Activated B cell treated with CpG ODN at 0.5 μM for 24 hours (primary cell): ENCODE measurements around the gene TPCN1. TPM values are rescaled to one million over a fixed set of nuclear protein-coding genes. Genes with fewer than 3 reads are reported as not detected.
A peak's percentile ranks its signal among the peaks of the same experiment; 100 is the strongest.

Experiments
- ATAC-seq: fragments of 200-7000 bp; cut with Tn5 transposase; one replicate; pipeline ENCODE4 v1.10.0; 2021; ENCODE audit warnings: low read depth, mild to moderate bottlenecking, moderate library complexity
- CTCF ChIA-PET: fragments of 350-600 bp; sonication (Branson Sonifier 250); formaldehyde crosslinking; loops from one replicate; lab custom pipeline; 2021; ENCODE audit warnings: antibody characterized with exemption; lab: Charles Lee
- POLR2A ChIA-PET: fragments of 350-600 bp; sonication (Branson Sonifier 250); formaldehyde crosslinking; loops from one replicate; lab custom pipeline; 2021; ENCODE audit warnings: antibody characterized with exemption; lab: Charles Lee
- DNase-seq: peaks from one replicate; pipeline ENCODE4 v3.0.0; 2022
- H3K27ac Mint-ChIP-seq: one replicate; pipeline ENCODE4 v1.8.0; 2020; ENCODE audit warnings: mixed read lengths
- H3K27me3 Mint-ChIP-seq: one replicate; pipeline ENCODE4 v1.8.0; 2021; ENCODE audit warnings: mixed read lengths
- H3K36me3 Mint-ChIP-seq: one replicate; pipeline ENCODE4 v1.8.0; 2021; ENCODE audit warnings: low read depth, mixed read lengths
- H3K4me1 Mint-ChIP-seq: one replicate; pipeline ENCODE4 v1.8.0; 2021; ENCODE audit warnings: mixed read lengths
- H3K4me3 Mint-ChIP-seq: one replicate; pipeline ENCODE4 v1.8.0; 2020; ENCODE audit warnings: mild to moderate bottlenecking, mixed read lengths
- H3K9me3 Mint-ChIP-seq: one replicate; pipeline ENCODE4 v1.8.0; 2020; ENCODE audit warnings: mixed read lengths
- CTCF ChIP-seq: fragments of 200-600 bp; IDR thresholded peaks from one replicate; pipeline ENCODE4 v1.8.0; 2022; ENCODE audit warnings: antibody characterized with exemption, mild to moderate bottlenecking
- intact Hi-C: fragments of 100-400 bp; cut with micrococcal nuclease; formaldehyde crosslinking; loops from one replicate; pipeline ENCODE4 v1.15.1; 2024
- total RNA-seq: library from RNA; stranded (reverse); gene quantifications from 2 replicates; pipeline ENCODE4 v1.2.3, GENCODE V29; 2022

Gene TPCN1
- total RNA-seq, 1 donor from 2014 or later = 126 TPM

- no peaks in the 10 kb centered on the region for H3K27me3 Mint-ChIP-seq
- CTCF ChIA-PET = interaction anchor here (0.6 to 3.0 kb wide), 14 partner anchors 9 to 59 kb away, joined by 3 to 44 read pairs (median 5); partner anchors contain the start of genes DDX54, RITA1 and TPCN1
- TF ChIP-seq CTCF = no peak
- peaks cover 87% of the 10 kb centered on the region for H3K4me1 Mint-ChIP-seq
- peak; percentile 73 for DNase-seq
- no peaks in the 10 kb centered on the region for H3K9me3 Mint-ChIP-seq
- peak; percentile 78 for ATAC-seq
- intact Hi-C loops = loop anchor here (1.0 to 5.0 kb wide), 6 partner anchors 12 to 181 kb away; partner anchors contain the start of genes DDX54, RITA1 and TPCN1
- POLR2A ChIA-PET = interaction anchor here (0.8 to 13.6 kb wide), 13 partner anchors 11 to 255 kb away, joined by 3 to 277 read pairs (median 6); partner anchors contain the start of genes DDX54, OAS2, RITA1 and SDSL
- H3K4me3 Mint-ChIP-seq = peak overlapping the region; percentile 76
- H3K36me3 Mint-ChIP-seq = peaks cover 58% of the 10 kb centered on the region
- peak overlapping the region; percentile 95 for H3K27ac Mint-ChIP-seq
Observed at GRCh38 chr12:113232840-113233585, 11.7 kb downstream of the TPCN1 start.

DNA sequence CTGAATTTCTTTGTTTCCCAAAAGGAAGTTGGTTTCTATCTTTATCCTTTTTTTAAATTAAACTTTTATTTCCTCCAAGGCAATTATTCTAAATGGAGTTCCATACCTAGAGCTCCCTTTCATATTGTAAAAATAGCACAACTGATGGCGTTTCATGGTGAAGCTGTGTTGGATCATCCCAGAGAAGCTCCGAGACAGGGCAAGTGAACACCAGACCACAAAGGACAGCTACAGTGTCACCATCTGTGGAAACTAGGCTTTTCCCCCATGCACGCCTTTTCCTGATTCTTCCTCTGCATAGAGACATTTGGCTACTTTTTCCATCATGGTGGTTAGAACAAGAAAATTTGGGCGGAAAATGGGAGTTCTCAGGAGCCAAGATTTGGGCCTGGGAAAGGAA is 12.7 kb downstream of the TPCN1 start:
- POLR2A ChIA-PET = interaction anchor here (2.0 to 13.6 kb wide), 6 partner anchors 12 to 48 kb away, joined by 20 to 277 read pairs (median 64); partner anchors contain the start of genes DDX54, RITA1 and TPCN1
- Mint-ChIP-seq H3K27ac (peak overlapping the region; percentile 41), H3K4me1 (peaks cover 83% of the 10 kb centered on the region), H3K36me3 (peaks cover 56% of the 10 kb centered on the region), H3K4me3 (no peak overlapping the region), H3K27me3 (no peaks in the 10 kb centered on the region), H3K9me3 (no peaks in the 10 kb centered on the region)
- intact Hi-C loops = loop anchor here (1.0 to 5.0 kb wide), 6 partner anchors 13 to 182 kb away; partner anchors contain the start of genes DDX54, RITA1 and TPCN1
- ATAC-seq (no peak), DNase-seq (no peak)
- CTCF ChIA-PET = interaction anchor here (2.0 to 3.0 kb wide), 2 partner anchors 37 to 48 kb away, joined by 7 to 44 read pairs; partner anchors contain the start of genes DDX54 and RITA1
- no peak for TF ChIP-seq CTCF

DNA sequence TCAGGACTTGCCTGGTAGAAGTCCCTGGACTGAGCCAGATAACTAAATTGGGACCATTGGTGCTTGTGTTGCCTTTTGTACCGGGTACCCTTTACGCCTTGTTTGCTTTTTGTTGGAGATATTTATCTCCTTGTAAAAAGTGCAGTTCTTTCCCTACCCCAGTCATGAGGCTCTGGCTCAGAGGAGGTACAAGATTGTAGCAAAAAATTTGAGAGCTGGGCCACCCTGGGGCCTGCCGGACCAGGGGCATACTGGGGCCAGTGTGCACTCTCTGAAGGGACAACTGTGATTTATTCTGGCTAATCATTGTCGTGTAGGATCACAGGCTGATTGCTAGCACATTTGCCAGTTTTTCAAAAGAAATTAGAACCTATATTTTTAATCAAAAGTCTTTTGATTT is 13.2 kb downstream of the TPCN1 start:
- no peak overlapping the region for H3K4me3 Mint-ChIP-seq

GRCh38 chr12:113235976-113236375 is 14.7 kb downstream of the TPCN1 start:
- ChIA-PET CTCF (no interaction called here), POLR2A (interaction anchor here (0.7 to 13.6 kb wide), 4 partner anchors 9 to 38 kb away, joined by 4 to 267 read pairs (median 6); partner anchors contain the start of gene TPCN1)
- intact Hi-C loops = no loop called here
- no peak for TF ChIP-seq CTCF
- Mint-ChIP-seq H3K27ac (peak overlapping the region; percentile 59), H3K27me3 (no peaks in the 10 kb centered on the region), H3K4me1 (peaks cover 82% of the 10 kb centered on the region), H3K9me3 (no peaks in the 10 kb centered on the region), H3K36me3 (peaks cover 56% of the 10 kb centered on the region), H3K4me3 (no peak overlapping the region)
- DNase-seq (no peak), ATAC-seq (no peak)

More for the DNA sequence above, 13.2 kb downstream of the TPCN1 start:
- DNase-seq (no peak), ATAC-seq (no peak)
- CTCF ChIA-PET = interaction anchor here (2.0 to 3.0 kb wide), 2 partner anchors 38 to 49 kb away, joined by 7 to 44 read pairs; partner anchors contain the start of genes DDX54 and RITA1
- no peak for TF ChIP-seq CTCF
- peak overlapping the region; percentile 41 for H3K27ac Mint-ChIP-seq
- H3K36me3 Mint-ChIP-seq = peaks cover 59% of the 10 kb centered on the region
- peaks cover 82% of the 10 kb centered on the region for H3K4me1 Mint-ChIP-seq
- POLR2A ChIA-PET = interaction anchor here (1.3 to 13.6 kb wide), 4 partner anchors 13 to 37 kb away, joined by 3 to 277 read pairs (median 152); partner anchors contain the start of gene TPCN1
- intact Hi-C loops = loop anchor here (5.0 kb wide), 2 partner anchors 157 to 182 kb away; no protein-coding TSS in a partner anchor
- H3K9me3 Mint-ChIP-seq = no peaks in the 10 kb centered on the region
- no peaks in the 10 kb centered on the region for H3K27me3 Mint-ChIP-seq
